Thyroid gland (tissue), 4 donors: ENCODE data around the gene ZNF611. TPM values are rescaled to one million over a fixed set of nuclear protein-coding genes. Genes with fewer than 3 reads are reported as not detected.
"Not testable (repeated sequence)": the region's sequence is repeated elsewhere in the genome, so short reads cannot be mapped to it uniquely, and the experiment has no call there.

Source experiments
- DNase-seq, 2 donors: peaks; one replicate each; pipeline ENCODE4 v3.0.0-alpha.2; 2019
- H3K27ac ChIP-seq, 3 donors: fragments of 200-600 bp; sonication (generic); 1 replicate in 2 of 3; 2 replicates in 1 of 3; pipeline ENCODE4 v1.5.1; 2016 to 2019; ENCODE audit warnings: mild to moderate bottlenecking in 1 of 3, moderate library complexity in 1 of 3
- H3K27me3 ChIP-seq: fragments of 200-600 bp; sonication (generic); one replicate; pipeline ENCODE4 v1.5.1; 2019
- H3K36me3 ChIP-seq, 2 donors: fragments of 200-600 bp; sonication (generic); one replicate each; pipeline ENCODE4 v1.5.1; 2016 to 2019
- H3K4me1 ChIP-seq, 2 donors: fragments of 200-600 bp; sonication (generic); one replicate each; pipeline ENCODE4 v1.5.1; 2017 to 2019
- H3K4me3 ChIP-seq, 3 donors: fragments of 200-600 bp; sonication (generic); replicated peaks in 1 of 3; 1 replicate in 2 of 3; 2 replicates in 1 of 3; pipeline ENCODE4 v1.5.1; 2016; ENCODE audit warnings: mild to moderate bottlenecking in 1 of 3
- H3K9me3 ChIP-seq: fragments of 200-600 bp; sonication (generic); one replicate; pipeline ENCODE4 v1.5.1; 2017
- POLR2A ChIP-seq, 2 donors: fragments of 450-650 bp; IDR thresholded peaks; one replicate each; pipeline ENCODE4 v1.6.1; 2017; ENCODE audit warnings: antibody characterized with exemption in 2 of 2, mild to moderate bottlenecking in 2 of 2, moderate library complexity in 1 of 2
- WGBS, 2 donors: methylation state at CpG; one replicate each; pipeline ENCODE4 v1.1.5; 2017; 5-methylcytosine and 5-hydroxymethylcytosine counted together
- intact Hi-C: fragments of 100-400 bp; cut with DNase I; formaldehyde crosslinking; loops from one replicate; pipeline ENCODE4 v1.15.1; 2023
- total RNA-seq, 4 donors: library from RNA; depleted of rRNA; stranded (reverse); fragments of >200 nt; gene quantifications; one replicate each; pipeline ENCODE4 v1.2.3, GENCODE V29; 2016
- TF ChIP-seq, protein P1 (sequence below), 6 experiments: fragments of 200-600 bp in 3 of 6; fragments of 450-650 bp in 3 of 6; sonication (generic) in 3 of 6; IDR thresholded peaks; one replicate each; pipeline ENCODE4 v1.5.1; 2016 to 2019; ENCODE audit warnings: antibody characterized with exemption in 6 of 6, mild to moderate bottlenecking in 2 of 6, inconsistent platforms in 1 of 6, moderate library complexity in 1 of 6

ZNF611 gene
- total RNA-seq, 4 donors from 2014 or later, result 12.8 to 34.8 (median 24.5) TPM

GRCh38 chr19:52743091-52743490 is 8.2 kb upstream of the ZNF611 start:
- H3K9me3 ChIP-seq, result no peaks in the 10 kb centered on the region
- no peak overlapping the region for H3K4me3 ChIP-seq
- H3K36me3 ChIP-seq, result no peaks in the 10 kb centered on the region
- TF ChIP-seq, protein P1, sequence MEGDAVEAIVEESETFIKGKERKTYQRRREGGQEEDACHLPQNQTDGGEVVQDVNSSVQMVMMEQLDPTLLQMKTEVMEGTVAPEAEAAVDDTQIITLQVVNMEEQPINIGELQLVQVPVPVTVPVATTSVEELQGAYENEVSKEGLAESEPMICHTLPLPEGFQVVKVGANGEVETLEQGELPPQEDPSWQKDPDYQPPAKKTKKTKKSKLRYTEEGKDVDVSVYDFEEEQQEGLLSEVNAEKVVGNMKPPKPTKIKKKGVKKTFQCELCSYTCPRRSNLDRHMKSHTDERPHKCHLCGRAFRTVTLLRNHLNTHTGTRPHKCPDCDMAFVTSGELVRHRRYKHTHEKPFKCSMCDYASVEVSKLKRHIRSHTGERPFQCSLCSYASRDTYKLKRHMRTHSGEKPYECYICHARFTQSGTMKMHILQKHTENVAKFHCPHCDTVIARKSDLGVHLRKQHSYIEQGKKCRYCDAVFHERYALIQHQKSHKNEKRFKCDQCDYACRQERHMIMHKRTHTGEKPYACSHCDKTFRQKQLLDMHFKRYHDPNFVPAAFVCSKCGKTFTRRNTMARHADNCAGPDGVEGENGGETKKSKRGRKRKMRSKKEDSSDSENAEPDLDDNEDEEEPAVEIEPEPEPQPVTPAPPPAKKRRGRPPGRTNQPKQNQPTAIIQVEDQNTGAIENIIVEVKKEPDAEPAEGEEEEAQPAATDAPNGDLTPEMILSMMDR (IDR thresholded peaks at IDR 0.05), result no peak
- no peak for TF ChIP-seq POLR2A (IDR thresholded peaks at IDR 0.05)
- H3K27me3 ChIP-seq, result no peaks in the 10 kb centered on the region
- H3K4me1 ChIP-seq, result no peaks in the 10 kb centered on the region
- intact Hi-C loops, result loop anchor here (10.0 kb wide), 1 partner anchor 498 kb away; no protein-coding TSS in a partner anchor
- WGBS, 2 donors, result 88 to 96% methylated on average over 3 of the region's 3 CpGs
- DNase-seq, result no peak
- H3K27ac ChIP-seq, result no peak overlapping the region

- WGBS, 2 donors, result 61 to 65% methylated on average over 3 of the region's 3 CpGs
- Histone ChIP-seq H3K27me3 (no peaks in the 10 kb centered on the region), H3K27ac (no peak overlapping the region), H3K36me3 (no peaks in the 10 kb centered on the region), H3K9me3 (no peaks in the 10 kb centered on the region), H3K4me1 (peaks cover 4 to 5% of the 10 kb centered on the region in 2 donors), H3K4me3 (no peak overlapping the region)
- no peak for DNase-seq
- intact Hi-C loops, result loop anchor here (10.0 kb wide), 1 partner anchor 498 kb away; no protein-coding TSS in a partner anchor
- TF ChIP-seq, protein P1 (IDR thresholded peaks at IDR 0.05), result no peak
- TF ChIP-seq POLR2A (IDR thresholded peaks at IDR 0.05), result no peak
Measured at GRCh38 chr19:52742516-52742915, 7.7 kb upstream of the ZNF611 start.

GRCh38 chr19:52741951-52742485 is 7.2 kb upstream of the ZNF611 start:
- no peak for DNase-seq
- H3K9me3 ChIP-seq, result no peaks in the 10 kb centered on the region
- 78 to 85% methylated on average over 6 of the region's 6 CpGs for WGBS, 2 donors
- no peaks in the 10 kb centered on the region for H3K27me3 ChIP-seq
- H3K27ac ChIP-seq, result no peak overlapping the region
- peaks cover 8 to 9% of the 10 kb centered on the region in 2 donors for H3K4me1 ChIP-seq
- intact Hi-C loops, result loop anchor here (10.0 kb wide), 1 partner anchor 497 kb away; no protein-coding TSS in a partner anchor
- no peaks in the 10 kb centered on the region for H3K36me3 ChIP-seq
- no peak overlapping the region for H3K4me3 ChIP-seq
- TF ChIP-seq, protein P1 (IDR thresholded peaks at IDR 0.05), result no peak
- TF ChIP-seq POLR2A (IDR thresholded peaks at IDR 0.05), result no peak

- intact Hi-C loops, result loop anchor here (10.0 kb wide), 1 partner anchor 497 kb away; no protein-coding TSS in a partner anchor
- not testable (repeated sequence) for DNase-seq, H3K27ac ChIP-seq, H3K4me3 ChIP-seq, H3K36me3 ChIP-seq, H3K27me3 ChIP-seq, H3K9me3 ChIP-seq
- 77 to 84% methylated on average over 7 of the region's 7 CpGs for WGBS, 2 donors
- H3K4me1 ChIP-seq, result peaks cover 8 to 11% of the 10 kb centered on the region in 2 donors
Measured at GRCh38 chr19:52741371-52741770, 6.5 kb upstream of the ZNF611 start.

DNA sequence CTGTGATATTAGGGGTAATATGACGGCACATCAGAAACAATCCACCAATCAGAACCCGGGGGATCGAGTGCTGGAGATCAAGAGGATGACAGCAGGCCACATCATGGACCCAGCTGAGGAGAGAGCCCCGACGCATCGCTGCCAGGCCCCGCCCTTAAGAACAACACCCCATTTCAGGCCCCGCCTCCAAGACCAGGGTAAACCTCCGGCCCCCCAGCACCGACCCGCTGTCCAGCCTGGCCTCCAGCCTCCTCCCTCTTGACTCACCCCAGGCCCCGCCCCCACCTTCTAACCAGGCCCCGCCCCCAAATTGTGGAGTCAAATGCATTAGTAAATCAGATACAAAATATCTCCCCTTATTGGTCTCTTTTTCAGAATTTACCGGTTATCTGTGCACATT is 4.7 kb upstream of the ZNF611 start:
- Histone ChIP-seq H3K27ac (no peak overlapping the region), H3K36me3 (no peaks in the 10 kb centered on the region), H3K4me3 (no peak overlapping the region), H3K4me1 (peaks cover 13 to 23% of the 10 kb centered on the region in 2 donors), H3K27me3 (no peaks in the 10 kb centered on the region), H3K9me3 (no peaks in the 10 kb centered on the region)
- intact Hi-C loops, result no loop called here
- WGBS, 2 donors, result 92 to 94% methylated on average over 14 of the region's 14 CpGs
- TF ChIP-seq POLR2A (IDR thresholded peaks at IDR 0.05), result no peak
- TF ChIP-seq, protein P1 (IDR thresholded peaks at IDR 0.05), result no peak
- no peak for DNase-seq
